Stimulated activated CD8-positive, alpha-beta memory T cell treated with anti-CD3 and anti-CD28 coated beads, Interleukin-12 subunit alpha, Interleukin-12 subunit beta, amount 100 ng/mL, for 1 hour (primary cell): ENCODE measurements around the gene LMLN.
"Not testable (repeated sequence)": the region's sequence is repeated elsewhere in the genome, so short reads cannot be mapped to it uniquely, and the experiment has no call there.

Experiments
- DNase-seq: peaks from one replicate; pipeline ENCODE4 v3.0.0-alpha.2; 2020; ENCODE audit warnings: low read depth

The LMLN gene

DNA sequence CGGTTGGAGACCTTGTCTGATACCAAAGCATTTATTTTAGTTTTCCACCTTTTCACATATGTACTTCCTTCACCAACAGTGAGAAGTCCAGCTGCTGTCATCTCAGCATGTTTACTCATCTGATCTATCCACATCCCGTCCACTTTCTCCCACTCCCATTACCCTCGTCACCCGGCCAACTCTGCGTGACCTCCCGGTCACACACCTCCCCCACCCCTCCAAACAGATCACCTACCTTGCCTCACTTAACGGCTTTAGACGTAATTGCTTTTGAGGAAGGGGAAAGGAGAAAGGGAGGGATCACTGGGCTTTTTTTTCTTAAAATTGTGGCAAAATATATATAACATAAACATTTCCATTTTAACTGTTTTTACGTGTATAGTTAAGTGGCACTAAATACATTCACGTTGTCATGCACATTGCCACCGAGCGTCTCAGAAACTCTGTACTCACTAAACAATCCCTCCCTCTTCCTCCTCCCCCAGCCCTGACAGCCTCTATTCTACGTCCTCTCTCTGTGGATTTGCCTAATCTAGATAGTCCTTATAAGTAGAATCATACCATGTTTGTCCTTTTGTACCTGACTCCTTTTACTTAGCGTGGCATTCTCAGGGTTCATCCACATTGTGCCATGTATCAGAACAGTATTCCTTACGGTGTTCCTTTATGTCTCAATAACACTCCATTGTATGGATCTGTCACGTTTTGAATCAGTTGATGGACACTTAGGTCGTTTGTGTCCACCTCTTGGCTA lies 67.2 kb downstream of the LMLN start:
- no peak for DNase-seq

DNA sequence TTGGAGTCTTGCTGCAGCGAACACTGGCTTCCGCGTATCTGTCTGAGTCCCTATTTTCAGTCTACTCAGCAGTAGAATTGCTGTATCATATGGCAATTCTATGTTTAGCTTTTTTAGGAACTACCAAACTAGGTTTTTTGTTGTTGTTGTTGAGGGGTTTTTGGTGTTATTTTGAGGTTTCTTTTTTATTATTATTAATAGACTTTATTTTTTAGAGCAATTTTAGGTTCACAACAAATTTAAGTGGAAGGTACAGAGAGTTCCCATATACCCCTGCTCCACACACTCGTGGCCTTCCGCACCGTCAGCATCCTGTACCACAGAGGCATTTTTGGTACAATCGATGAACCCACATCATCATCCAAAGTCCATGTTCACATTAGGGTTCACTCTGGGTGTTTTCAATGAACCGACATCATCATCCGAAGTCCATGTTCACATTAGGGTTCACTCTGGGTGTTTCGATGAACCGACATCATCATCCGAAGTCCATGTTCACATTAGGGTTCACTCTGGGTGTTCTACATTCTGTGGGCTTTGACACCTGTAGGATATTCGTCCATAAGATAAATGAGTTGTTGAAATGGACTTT lies 67.9 kb downstream of the LMLN start:
- DNase-seq: no peak

DNA sequence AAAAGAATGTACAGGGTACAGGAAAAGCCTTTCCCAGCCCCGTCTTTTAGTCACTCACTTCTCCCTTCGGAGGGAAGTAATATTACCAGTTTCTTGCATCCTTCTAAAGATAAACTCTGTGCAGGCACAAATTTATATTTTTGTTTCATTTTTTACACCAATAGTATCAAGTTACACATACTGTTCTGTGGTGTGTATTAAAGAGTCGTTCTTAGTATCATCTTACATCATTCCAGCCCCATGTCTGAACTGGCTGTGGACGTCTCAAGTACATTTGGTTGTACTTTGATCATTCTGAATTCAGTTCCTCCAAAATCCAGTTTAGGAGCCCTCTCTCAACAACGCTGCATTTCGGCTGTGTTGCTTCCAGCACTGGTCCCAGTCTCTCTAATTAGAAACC lies 68.7 kb downstream of the LMLN start:
- no peak for DNase-seq

DNA sequence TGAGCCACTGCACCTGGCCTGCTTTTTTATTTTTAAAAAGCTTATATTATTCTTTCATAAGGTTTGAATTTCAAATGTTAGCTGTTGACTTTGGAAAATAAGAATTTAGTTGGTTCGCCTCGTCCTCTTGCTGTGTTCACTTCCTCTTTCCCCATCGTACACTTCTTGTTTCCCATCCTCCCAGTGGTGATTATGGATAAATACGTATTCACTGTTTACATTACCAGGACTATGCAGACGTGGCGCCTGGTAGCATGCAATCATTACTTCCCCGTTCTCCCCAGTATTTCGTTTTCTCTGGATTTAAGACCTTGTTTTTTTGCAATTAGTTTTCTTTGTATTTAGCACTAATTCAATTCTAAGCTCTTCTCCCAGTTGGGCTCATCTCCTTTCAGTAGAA lies 70.1 kb downstream of the LMLN start:
- no peak for DNase-seq

DNA sequence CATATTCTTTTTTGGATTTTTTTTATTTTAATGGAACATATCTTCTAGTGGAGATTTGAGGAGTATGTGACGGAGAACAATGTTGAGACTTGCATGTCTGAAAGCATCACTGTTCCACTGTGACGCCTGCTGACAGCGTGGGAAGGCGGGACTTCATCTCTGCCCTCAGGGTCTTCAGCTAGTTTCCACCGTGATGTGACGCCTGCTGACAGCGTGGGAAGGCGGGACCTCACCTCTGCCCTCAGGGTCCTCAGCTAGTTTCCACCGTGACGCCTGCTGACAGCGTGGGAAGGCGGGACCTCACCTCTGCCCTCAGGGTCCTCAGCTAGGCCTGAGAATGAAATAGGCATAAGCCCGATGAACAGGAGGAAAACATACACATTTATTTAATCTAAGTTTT lies 70.7 kb downstream of the LMLN start:
- no peak for DNase-seq

DNA sequence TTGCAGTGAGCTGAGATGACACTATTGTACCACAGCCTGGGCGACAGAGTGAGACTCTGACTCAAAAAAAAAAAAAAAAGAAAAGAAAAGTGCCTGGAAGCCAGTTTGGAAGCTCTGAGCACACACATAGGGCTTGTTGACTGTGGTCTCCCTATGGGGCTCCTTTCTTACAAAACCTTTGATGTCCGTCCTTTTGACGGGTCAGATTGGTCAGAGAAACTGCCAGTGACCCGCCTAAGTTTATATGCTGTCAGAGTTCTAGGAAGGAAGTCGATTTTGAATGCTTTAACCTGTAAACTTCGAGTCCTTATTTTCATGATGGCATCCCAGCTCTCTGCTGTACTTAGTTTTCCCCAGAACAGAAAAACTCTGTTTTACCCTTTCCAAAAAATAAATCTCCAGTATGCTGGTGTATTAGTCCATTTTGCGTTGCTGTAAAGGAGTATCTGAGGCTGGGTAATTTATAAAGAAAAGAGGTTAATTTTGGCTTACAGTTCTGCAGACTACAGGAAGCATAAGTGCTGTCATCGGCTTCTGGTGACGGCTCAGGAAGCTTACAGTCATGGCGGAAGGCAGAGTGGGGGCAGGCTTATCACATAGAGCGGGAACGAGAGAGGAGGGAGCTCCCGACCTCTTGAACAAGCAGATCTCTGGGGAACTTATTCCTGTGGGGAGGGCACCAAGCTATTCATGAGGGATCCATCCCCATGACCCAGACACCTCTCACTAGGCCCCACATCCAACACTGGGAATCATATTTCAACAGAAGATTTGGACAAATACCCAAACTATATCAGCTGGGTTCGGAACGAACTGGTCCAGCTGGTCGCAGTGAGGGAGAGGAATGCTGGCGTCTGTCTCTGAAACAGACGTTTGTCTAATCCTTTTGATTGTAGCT lies 72.3 kb downstream of the LMLN start:
- DNase-seq: no peak

DNA sequence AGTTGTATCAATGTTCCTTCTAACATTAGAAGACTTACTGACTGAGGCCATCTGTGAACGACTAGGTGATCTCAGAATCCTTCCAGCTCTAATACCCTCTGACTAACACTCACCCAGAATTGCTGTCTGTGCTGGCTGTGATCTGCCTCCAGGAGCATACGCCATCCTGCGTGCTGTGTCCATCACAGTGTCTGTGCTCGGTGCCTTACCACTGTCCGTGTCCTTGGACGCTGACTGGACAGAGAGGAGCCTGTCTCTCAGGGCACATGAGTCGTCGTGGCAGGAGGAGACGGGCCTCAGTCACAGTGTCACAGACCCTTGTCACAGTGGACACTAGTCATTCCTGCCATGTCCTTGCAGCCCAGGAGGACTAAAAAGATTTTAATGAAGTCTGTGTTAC lies 83.1 kb downstream of the LMLN start:
- no peak for DNase-seq

GRCh38 chr3:198046120-198046857 lies 86.3 kb downstream of the LMLN start:
- no peak for DNase-seq

- DNase-seq: no peak
Observed at GRCh38 chr3:198048445-198048844, 88.4 kb downstream of the LMLN start.

- no peak for DNase-seq
Observed at GRCh38 chr3:198051836-198052235, 91.8 kb downstream of the LMLN start.

DNA sequence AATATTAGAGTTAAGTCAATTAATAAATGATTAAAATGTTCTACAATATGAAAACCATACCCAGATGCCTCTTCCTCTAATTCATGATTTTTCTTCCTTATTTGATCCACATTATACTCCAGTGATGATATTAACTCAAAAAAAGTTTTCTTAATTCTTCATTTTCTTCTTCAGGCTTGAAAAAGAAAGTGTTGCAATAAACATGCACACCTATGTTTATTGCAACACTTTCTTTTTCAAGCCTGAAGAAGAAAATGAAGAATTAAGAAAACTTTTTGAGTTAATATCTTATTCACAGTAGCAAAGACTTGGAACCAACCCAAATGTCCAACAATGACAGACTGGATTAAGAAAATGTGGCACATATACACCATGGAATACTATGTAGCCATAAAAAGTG lies 93.4 kb downstream of the LMLN start:
- DNase-seq: not testable (repeated sequence)

DNA sequence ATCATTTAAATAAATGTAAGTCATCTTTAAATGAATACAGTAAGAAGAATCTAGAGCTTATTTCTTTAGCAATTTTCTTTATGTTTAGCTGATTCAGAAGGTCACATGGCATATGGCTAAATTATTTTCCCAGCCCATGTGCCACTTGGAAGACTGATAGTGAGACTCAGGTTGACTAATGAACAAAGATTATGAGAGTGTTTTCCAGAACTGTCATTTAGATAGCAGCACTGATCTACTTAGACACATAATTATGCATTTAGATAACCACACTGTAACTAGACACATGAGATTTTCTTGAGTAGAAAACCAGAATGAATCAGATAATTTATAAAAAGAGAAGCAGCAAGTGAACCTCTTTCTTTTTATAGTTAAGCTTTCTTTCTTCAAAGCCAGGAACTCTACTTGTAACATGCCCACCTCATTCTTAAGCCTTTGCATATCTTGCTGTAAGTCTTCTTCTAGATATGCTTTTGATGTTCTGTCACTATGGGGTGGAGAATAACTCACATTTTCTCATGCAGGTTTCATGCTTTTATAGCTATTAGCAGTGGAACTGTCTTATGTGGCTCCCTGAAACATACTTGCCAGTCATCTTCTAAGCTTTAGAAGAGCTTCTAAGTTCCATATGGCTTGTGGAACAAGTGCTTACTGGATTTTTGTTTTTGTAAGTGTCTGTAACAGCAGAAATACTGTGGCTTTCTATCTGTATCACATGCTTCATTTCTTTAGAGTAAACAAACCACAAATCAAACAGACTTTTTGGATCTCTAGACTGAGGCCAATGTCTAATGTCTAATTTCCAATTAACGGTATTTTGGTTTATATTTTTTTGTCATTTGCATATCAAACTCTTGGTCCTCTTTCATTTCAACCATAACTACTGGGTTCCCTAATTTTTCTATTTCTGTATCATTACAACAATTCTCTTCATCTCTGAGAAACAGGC lies 101.4 kb downstream of the LMLN start:
- no peak for DNase-seq

- DNase-seq: no peak
Observed at GRCh38 chr3:198062068-198062465, 102.0 kb downstream of the LMLN start.

DNA sequence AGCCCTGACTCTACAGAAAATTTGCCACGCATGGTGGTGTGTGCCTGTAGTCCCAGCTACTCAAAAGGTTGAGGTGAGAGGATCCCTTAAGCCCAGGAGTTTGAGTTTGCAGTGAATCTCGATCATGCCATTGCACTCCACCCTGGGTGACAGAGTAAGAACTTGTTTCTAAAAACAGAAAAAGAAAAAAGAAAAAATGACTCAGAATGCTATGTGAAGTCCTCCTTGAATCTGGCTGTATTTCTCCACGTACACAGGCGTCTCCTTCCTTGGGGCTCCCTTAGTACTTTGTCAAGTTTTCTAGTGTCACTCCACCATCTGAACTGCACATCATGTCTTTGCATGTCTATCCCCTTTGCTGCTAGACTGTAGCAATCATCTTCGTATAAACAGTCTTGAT lies 104.4 kb downstream of the LMLN start:
- DNase-seq: no peak

GRCh38 chr3:198065897-198066296 lies 105.9 kb downstream of the LMLN start:
- DNase-seq: no peak

- DNase-seq: no peak
Observed at GRCh38 chr3:198067416-198067815, 107.4 kb downstream of the LMLN start.

- no peak for DNase-seq
Observed at GRCh38 chr3:198070871-198071270, 110.9 kb downstream of the LMLN start.

DNA sequence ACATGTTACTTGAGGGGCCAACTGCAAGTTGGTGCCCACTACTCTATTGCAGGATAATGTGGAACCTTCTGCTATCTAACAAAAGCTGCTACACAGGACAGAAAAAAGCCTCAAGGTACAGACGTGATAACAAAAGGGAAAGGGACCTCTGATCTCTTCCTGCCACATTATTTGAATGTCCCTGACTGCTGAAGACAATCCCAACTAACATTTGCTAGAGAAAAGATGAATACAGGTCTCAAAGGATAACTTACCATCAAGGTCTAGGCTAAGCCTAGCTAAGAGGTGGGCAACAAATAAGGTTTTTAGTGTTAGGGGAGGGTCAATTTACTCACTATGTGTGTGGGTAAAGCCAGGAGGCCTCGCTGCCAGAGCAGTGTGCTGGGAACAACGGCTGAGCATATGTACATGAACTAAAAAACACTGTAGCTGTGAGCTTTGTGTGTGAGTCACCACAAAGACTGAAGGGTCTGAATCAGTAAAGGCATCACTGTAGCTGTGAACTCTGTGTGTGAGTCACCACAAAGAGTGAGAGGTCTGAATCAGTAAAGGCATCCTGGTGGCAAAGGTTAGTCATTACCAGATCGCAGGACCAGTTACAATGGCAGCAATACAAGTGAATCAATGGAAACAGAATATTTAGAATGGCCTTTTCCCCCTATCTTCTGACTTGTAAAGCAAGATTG lies 111.7 kb downstream of the LMLN start:
- peak; percentile 1 for DNase-seq

DNA sequence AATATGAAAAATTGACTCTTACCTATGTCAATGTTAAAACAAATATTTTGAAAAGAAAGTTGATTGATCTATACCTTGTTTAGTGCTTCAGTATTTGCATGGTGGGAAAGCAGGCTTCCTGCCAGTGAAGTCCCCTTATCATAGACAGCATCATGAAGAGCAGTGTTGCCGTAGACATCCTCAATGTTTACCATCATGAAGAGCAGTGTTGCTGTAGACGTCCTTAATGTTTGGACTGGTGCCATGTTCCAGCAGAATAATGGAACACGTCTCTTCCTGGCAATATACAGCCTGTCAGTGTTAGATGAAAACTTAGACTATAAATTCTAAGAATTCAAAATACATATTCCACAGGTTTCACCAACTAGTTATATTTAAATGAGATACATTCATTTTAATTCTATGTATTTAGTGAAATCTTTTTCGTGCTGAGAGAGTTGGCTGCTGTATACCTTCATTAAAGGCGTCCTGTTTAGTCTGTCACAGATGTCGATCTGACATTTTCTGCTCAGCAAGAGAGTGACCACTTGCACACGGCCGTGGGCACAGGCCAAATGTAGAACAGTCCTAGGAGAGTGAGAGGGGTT lies 116.8 kb downstream of the LMLN start:
- DNase-seq: no peak
